EH (cell line): Measurements from ENCODE around the gene GGT7.
"Not testable (repeated sequence)": the region's sequence is repeated elsewhere in the genome, so short reads cannot be mapped to it uniquely, and the experiment has no call there.

Source experiments
- DNase-seq: peaks from one replicate; pipeline ENCODE4 v3.0.0-alpha.2; 2015; ENCODE audit warnings: low read depth

The GGT7 gene

DNA sequence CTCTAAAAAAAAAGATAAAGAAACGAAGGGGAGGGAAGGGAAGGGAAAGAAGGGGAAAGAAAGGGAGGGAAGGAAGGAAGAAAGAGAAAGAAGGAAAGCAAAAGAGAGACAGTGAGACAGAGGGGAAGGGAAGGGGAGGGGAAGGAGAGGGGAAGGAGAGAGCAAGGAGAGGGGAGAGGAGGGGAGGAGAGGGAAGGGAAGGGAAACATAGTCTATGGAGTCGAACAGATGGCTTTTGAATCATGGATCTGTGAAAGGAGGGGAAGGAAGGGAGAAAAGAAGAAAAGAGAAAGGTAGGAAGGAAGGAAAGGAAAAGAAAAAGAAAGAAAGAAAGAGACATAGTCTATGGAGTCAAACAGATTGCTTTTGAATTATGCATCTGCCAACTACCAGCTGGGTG is 30.5 kb downstream of the GGT7 start:
- no peak for DNase-seq

DNA sequence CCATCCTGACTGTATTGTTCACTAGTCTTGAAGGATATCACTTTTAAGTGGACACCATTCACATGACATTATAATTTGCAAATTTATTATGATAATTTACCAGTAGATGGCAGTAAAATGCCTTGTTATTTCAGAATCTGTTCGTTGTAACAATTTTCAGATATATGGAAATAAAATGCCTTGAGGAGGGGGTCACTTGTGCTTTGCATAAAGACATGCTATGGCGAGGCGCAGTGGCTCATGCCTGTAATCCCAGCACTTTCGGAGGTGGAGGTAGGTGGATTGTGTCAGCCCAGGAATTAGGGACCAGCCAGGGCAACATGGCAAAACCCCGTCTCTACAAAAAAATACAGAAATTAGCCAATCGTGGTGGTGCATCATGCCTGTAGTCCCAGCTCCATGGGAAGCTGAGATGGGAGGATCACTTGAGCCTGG is 38.2 kb downstream of the GGT7 start:
- peak; percentile 49 for DNase-seq

DNA sequence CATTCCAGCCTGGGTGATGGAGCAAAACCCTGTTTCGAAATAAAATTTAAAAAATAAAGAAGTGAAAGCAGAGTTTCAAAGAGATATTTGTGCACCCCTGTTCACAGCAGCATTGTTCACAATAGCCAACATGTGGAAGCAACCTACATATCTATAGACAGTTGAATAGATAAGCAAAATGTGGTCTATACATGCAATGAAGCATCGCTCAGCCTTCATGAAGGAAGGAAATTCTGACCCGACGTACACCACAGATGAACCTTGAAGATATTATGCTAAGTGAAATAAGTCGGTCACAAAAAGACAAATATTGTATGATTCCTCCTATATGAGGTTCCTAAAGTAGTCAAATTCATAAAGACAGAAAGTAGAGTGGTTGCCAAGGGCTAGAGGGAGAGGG is 40.7 kb downstream of the GGT7 start:
- no peak for DNase-seq

DNA sequence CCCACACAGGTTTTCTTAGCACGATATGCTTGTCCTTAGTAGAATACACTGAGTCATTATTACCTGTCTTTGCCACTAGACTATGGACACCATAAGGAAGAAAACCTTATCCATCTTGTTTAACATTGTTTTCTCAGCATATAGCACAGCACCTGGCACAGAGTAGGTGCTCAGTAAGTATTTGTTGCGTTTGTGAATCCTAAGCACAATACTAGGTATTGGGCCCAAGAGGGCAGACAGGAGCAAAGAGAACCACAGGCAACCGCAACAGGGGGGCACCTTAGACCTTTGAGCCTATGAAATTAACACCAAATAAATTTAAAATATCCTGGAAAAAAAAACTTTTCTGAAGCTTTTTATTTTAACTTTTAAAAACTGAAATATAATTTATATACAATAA is 43.5 kb downstream of the GGT7 start:
- no peak for DNase-seq

DNA sequence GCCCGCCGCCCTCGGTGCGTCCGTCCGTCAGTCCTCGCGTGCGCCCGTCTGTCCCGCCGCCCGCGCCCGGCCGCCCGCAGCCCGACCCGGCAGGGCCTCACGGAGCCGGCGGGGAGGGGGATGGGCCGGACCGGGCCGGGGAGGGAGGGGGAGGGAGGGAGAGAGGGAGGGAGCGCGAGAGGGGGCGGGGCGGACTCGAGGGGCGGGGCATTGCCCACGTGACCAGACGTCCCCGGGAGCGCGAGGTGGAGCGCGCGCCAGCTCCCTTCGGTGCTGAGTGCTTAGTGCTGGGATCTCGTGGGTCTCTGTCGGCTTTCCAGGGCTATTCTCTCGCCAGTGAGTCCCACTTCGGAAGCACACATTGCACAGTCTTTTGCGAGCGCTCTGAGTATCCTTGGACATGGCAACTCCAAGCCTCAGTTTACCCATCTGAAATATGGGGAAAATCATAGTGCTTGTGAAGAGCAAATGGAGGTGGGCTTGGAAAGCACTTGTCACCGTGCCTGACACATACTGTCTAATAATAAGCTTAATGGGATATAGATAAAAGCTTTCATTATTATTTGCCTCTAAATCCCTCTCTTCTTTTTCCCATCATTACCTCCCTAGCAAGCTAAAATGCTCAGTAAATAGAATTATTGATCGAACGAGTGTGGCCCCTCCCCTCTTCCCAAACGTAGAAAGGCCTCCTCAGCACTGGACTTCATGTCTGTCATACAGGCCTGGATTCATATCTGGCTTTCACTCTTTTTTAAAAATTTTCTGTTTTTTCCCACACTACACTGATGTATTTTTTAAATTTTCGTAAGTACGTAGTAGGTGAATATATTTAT is 46.9 kb downstream of the GGT7 start, which contains the start of gene NCOA6:
Gene NCOA6, minus strand, starts transcription at position 122 of the 833 bp plus-strand sequence. CDS start 43,296 bp downstream, outside the sequence.
- peak; percentile 82 for DNase-seq

DNA sequence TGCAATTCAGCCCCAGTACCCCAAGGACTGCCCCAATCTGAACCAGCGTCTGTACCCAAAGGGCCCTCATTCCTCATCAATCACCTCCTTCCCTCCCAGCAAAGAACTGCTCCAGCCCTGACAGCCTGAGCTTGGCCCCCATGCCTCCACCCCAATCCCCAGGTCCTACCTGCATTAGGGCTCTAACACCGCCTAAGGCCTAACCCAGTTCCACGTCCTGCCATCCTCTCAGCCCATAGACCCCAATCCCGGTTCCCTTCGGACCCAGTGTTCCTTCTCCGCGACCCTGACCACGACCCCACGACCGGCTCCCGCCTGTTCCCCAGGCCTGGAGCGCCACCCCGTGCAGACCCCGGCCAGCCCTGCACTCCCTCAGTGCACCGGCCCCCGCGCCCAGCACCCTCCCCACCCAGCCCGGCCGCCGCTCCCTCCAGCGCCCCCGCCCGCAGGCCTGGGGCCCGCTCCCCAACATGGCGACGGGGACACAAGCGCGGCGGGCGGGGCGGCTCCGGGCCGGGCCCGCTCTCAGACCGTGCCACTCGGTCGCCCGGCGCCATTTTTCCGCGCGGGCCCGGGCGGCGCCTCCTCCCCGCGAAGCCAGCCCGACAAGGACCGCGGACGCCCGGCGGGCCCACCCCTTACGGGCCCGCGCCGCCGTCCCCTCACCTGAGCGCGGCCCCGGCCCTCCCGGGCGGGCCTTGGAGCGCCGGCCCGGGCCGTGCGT is 47.7 kb downstream of the GGT7 start:
- DNase-seq = peak; percentile 56

DNA sequence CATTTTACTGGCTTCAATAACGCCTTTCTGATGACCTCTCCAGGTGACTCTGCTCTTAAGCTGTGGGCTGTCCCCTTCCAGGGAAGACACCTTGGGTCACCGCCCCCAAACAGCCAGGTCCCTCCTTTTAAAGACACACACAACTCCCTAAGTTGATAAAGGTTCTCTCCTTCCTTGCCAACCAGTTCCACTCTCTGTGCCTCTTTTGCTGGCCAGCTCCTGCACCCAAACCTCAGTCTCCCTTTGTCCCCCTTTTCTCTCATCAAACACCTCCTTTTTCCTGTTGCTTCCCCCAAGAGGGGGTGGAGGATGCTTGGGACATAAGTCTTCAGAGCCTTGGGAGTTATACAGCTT is 48.2 kb downstream of the GGT7 start:
- DNase-seq = peak; percentile 69

DNA sequence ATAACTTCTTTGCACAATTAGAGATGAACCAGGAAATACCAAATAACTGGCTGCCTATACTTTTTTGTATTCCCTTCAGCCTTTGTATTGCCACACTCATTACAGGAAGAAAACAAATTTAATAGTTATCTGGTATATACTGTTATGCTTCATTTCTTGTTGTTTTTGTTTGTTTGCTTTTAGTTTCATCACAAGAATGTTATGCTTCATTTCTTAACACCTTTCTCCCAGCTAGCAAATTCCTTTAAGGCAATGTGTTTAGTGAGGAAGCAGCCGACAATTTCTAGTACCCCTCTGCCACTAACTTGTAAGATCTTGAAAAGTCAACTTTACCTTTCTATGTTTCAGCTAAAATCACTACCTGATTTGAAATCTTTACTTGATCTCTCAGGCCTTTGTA is 48.6 kb downstream of the GGT7 start:
- DNase-seq = no peak

DNA sequence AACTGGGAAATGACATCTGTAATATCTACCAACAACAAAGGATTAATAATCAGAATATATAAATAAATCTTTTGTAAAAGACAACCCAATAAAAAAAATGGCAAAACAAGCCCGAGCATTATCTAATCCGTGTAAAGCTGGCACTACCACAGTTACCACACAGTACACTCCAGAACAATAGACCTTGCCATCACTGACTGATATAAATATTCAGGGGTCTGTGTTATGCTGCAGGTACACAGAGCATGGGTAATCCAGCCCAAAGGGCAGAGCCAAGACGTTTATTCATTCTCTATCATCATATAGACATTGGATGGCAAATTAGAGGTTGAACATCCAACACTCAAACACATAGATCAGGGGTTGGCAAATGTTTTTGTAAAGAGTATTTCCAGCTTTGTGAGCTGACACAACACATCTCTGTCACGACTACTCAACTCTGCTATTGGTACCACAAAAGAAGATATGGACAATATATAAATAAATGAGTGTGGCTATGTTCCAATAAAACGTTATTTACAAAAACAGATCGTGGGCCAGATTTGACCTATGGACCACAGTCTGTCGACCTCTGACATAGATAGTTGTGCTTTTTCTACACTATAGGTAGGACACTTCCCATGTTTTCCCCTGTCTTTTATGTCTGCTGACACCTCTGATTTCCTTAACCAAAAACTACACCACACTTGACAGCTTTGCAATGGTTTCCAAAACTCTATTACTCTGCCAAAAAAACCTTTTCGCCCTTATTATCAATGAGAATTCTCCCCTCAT is 51.7 kb downstream of the GGT7 start:
- DNase-seq = no peak

DNA sequence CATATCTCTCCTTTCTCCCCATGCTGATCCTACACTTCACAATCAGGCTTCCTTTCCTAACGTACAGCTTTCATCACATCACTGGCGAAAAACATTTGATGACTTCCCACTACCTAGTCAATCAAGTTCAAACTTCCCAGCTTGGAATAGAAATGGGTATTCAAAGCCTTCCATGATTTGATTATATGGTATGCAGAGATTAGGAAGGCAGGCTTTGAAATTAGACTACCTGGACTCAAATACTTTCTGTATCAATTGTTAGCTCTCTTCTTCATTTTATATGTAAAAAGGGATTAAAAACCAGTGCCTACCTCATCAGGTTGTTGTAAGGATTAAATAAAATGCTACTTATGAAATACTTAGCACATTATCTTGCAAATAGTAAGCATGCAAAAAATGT is 54.9 kb downstream of the GGT7 start:
- no peak for DNase-seq

DNA sequence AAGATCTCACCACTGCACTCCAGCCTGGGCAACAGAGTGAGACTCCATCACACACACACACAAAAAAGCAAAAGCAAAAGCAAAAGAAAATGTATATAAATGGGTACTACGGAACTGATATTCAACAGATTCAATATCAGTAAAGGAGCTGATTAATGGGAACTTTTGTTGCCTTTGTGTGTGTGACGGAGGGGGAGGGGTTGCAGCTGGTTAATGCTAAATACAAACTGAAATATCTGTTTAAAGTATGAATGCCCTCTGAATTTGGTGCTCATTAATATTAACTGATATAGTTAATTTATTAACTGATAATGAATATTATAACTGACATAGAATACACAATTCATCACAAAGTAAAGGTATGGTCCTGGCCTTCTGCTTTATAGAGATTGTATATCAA is 55.6 kb downstream of the GGT7 start:
- DNase-seq = no peak

DNA sequence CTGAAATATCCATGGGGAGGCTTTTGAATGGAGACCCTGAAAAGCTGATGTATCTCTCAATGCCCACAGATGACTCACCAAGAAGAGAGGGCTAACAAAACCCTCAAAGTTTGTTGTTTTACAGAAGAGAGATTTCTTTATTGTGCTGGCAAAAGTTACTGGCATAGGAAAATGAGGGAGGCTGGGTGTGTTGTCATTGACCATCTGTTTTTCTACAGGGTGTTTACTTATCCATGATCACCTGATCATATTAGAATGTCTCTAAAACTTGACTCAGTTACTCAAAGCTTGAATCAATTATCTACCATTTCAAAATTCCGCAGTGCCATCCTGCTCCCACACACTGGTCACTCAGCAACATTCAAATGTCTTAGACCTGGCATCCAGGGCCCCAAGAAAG is 57.0 kb downstream of the GGT7 start:
- no peak for DNase-seq

DNA sequence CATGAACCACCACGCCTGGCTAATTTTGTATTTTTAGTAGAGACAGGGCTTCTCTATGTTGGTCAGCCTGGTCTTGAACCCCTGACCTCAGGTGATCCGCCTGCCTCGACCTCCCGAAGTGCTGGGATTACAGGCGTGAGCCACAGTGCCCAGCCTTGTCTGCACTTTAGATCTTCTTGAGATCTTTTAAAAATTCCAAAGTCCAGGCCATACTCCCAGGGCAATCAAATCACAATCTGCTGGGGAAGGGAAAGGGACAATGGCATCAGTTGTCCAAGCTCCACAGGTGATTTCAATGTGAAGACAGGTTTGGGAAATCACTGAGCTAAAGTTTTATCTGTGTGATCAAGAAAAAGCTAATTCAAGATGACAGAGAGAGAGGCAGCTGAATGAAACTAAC is 64.1 kb downstream of the GGT7 start:
- DNase-seq = no peak

DNA sequence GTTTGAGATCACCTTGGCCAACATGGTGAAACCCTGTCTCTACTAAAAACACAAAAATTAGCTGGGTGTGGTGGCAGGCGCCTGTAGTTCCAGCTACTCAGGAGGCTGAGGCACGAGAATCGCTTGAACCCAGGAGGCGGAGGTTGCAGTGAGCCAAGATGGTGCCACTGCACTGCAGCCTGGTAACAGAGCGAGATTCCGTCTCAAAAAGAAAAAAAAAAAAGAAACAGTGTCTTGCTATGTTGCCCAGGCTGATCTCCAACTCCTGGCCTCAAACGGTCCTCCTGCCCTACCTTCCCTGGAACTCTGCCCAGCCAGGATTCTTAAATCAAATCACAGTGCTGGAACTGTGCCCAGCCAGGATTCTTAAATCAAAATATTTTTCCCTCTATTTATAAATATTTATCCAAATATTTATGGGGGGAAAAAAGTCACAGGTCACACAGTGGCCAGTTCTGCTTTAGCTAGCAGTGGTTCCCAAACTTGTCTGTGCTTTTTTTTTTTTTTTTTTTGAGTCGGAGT is 64.7 kb downstream of the GGT7 start:
- DNase-seq = not testable (repeated sequence)

DNA sequence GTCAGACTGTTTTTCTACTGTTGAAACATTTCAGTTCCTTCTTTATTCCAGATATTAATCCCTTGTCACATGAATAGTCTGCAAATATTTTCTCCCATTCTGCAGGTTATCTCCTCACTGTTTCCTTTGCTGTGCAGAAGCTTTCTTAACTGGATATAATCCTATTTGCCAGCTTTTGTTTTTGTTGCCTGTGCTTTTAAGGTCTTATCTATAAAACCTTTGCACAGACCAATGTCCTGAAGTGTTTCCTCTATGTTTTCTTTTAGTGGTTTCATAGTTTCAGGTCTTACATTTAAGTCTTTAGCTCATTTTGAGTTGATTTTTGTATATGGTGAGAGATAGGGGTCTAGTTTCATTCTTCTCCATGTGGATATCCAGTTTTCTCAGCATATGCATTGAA is 66.4 kb downstream of the GGT7 start:
- no peak for DNase-seq

DNA sequence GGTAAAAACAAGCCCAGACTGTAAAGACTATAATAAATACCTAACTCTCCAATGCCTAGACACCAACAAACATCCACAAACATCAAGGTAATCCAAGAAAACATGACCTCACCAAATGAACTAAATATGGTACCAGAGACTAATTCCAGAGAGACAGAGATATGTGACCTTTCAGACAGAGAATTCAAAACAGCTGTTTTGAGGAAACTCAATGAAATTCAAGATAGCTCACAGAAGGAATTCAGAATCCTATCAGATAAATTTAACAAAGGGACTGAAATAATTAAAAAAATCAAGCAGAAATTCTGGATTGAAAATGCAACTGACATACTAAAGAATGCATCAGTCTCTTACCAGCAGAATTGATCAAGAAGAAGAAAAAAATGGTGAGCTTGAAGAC is 73.8 kb downstream of the GGT7 start:
- DNase-seq = peak; percentile 28

DNA sequence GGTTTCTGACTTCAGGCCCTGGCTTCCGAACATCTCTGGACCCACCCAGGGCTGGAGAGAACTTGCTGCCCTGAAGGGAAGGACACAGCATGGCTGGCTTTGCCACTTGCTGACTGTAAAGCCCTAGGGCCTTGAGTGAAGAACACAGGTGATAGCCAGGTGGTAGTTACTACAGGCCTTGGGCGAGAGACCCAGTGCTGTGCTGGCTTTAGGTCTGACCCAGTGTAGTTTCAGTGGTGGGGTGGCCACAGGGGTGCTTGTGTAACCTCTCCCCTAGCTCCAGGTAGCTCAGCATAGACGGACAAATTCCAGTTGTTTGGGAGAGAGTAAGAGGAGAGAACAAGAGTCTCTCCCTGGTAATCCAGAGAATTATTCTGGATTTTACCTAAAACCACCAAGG is 74.3 kb downstream of the GGT7 start:
- DNase-seq = no peak

DNA sequence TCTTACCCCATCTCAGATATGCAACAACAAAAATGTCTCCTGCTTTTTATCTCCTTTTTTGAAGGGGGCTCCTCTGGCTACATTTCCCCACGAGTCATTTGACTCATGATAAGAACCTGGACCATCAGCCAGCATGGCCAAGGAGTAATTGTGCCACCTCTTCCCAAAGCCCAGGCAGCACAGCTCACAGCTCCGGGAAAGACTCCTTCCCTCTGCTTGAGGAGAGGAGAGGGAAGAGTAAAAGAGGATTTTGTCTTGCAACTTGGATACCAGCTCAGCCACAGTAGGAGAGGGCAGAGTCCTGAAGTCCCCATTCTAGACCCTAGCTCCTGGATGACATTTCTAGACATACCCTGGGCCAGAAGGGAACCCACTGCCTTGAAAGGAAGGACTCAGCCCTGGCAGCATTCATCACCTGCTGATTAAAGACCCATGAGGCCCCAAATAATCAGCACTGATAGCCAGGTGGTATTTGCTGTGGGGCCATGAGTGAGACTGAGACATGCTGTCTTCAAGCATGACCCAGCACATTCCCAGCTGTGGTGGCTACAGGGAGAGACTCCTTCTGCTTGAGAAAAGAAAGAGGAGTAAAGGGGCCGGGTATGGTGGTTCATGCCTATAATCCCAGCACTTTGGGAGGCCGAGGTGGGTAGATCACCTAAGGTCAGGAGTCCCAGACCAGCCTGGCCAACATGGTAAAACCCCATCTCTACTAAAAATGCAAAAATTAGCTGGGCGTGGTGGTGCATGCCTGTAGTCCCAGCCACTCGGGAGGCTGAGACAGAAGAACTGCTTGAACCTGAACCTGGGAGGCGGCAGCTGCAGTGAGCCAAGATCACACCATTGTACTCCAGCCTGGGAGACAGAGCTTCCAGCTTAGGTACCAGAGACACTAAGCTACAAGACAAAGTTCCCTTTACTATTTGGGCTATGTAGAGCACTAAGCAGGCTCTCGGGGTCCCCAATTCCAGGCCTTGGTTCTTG is 75.4 kb downstream of the GGT7 start:
- DNase-seq = no peak
